K562 (cell line): Measurements from ENCODE around the gene IPCEF1. TPM values are rescaled to one million over a fixed set of nuclear protein-coding genes. Genes with fewer than 3 reads are reported as not detected.

Experiments used
- ATAC-seq: fragments of 200-7000 bp; cut with Tn5 transposase; 3 replicates; pipeline ENCODE4 v1.9.1; 2020; ENCODE audit warnings: moderate library complexity
- BruUV-seq: library from RNA; stranded (reverse); fragments of 400-500 nt; replicated peaks from 2 replicates; lab custom pipeline; 2021; lab: Mats Ljungman, UMichigan
- CTCF ChIA-PET: fragments of 300-600 bp; formaldehyde crosslinking; extraction: SDS; loops from one replicate; lab custom pipeline; 2021; ENCODE audit warnings: low intra/inter-chr PET ratio; lab: Yijun Ruan, JAX
- POLR2A ChIA-PET: fragments of 300-600, 350-650 bp; sonication (Branson Sonifier 250); formaldehyde crosslinking; extraction: SDS; loops from one replicate; lab custom pipeline; 2021; ENCODE audit warnings: antibody characterized with exemption, inconsistent platforms; lab: Yijun Ruan, JAX
- DNase-seq, 4 experiments: peaks; one replicate each; pipeline versions ENCODE4 v3.0.0 to v3.0.0-alpha.2; 2011 to 2018; ENCODE audit warnings: low spot score in 3 of 4, mixed read lengths in 3 of 4; ENCODE audit errors: extremely low read depth in 1 of 4
- FAIRE-seq: peaks from 2 replicates; lab custom pipeline; 2011; peaks lifted over from hg19 to GRCh38; lab: Jason Lieb, UNC
- H2AFZ ChIP-seq: 2 replicates; pipeline ENCODE4 v1.6.0; 2011; ENCODE audit warnings: low read depth, low read length, control low read depth, inconsistent platforms
- H3K27ac ChIP-seq: fragments of 200-600 bp; 3 replicates; pipeline ENCODE4 v1.8.0; 2011; ENCODE audit warnings: low read depth, mild to moderate bottlenecking, control low read depth, inconsistent platforms, low read length, moderate library complexity, mixed read lengths; ENCODE audit errors: extremely low read depth
- H3K27me3 ChIP-seq, 2 experiments: fragments of 300-600 bp in 1 of 2; 2 replicates in 1 of 2; 3 replicates in 1 of 2; pipeline versions ENCODE4 v1.6.0 to v1.8.0; 2011; ENCODE audit warnings: inconsistent platforms in 2 of 2, low read length in 2 of 2, mild to moderate bottlenecking in 1 of 2, mixed read lengths in 1 of 2, moderate library complexity in 1 of 2; ENCODE audit not compliant: control insufficient read depth in 2 of 2, insufficient read depth in 2 of 2
- H3K36me3 ChIP-seq: fragments of 300-600 bp; 3 replicates; pipeline ENCODE4 v1.8.0; 2011; ENCODE audit warnings: mild to moderate bottlenecking, low read length, inconsistent platforms; ENCODE audit not compliant: control insufficient read depth, insufficient read depth
- H3K4me1 ChIP-seq, 2 experiments: fragments of 200-600 bp in 1 of 2; replicated peaks in 1 of 2; 2 replicates in 1 of 2; 3 replicates in 1 of 2; pipeline versions ENCODE4 v1.5.1 to v1.8.0; 2011; ENCODE audit warnings: inconsistent platforms in 2 of 2, low read length in 2 of 2, mild to moderate bottlenecking in 1 of 2, mixed read lengths in 1 of 2, moderate library complexity in 1 of 2; ENCODE audit not compliant: control insufficient read depth in 2 of 2, insufficient read depth in 2 of 2
- H3K4me2 ChIP-seq: 2 replicates; pipeline ENCODE4 v1.6.1; 2011; ENCODE audit warnings: low read length, control low read depth, inconsistent platforms, mixed read lengths; ENCODE audit not compliant: insufficient read depth
- H3K4me3 ChIP-seq: fragments of 200-600 bp; sonication (generic), shearing (Covaris generic); 2 replicates; pipeline ENCODE4 v1.5.1; 2016; ENCODE audit warnings: control low read depth, inconsistent platforms
- H3K79me2 ChIP-seq: fragments of 200-600 bp; 3 replicates; pipeline ENCODE4 v1.8.0; 2011; ENCODE audit warnings: low read length, inconsistent platforms; ENCODE audit not compliant: control insufficient read depth, insufficient read depth
- H3K9ac ChIP-seq, 2 experiments: 2 replicates each; pipeline versions ENCODE4 v1.6.0 to v1.6.1; 2011; ENCODE audit warnings: low read depth in 2 of 2, low read length in 2 of 2, control low read depth in 1 of 2, inconsistent platforms in 1 of 2, mild to moderate bottlenecking in 1 of 2, mixed read lengths in 1 of 2; ENCODE audit not compliant: insufficient read depth in 1 of 2
- H3K9me1 ChIP-seq: one replicate; pipeline ENCODE4 v1.6.0; 2011; ENCODE audit warnings: inconsistent platforms, mild to moderate bottlenecking, low read length, moderate library complexity; ENCODE audit not compliant: control insufficient read depth, insufficient read depth
- H3K9me3 ChIP-seq: replicated peaks from 2 replicates; pipeline ENCODE4 v1.5.1; 2011; ENCODE audit warnings: low read depth, low read length, inconsistent platforms; ENCODE audit not compliant: control insufficient read depth, insufficient read depth
- H4K20me1 ChIP-seq: replicated peaks from 2 replicates; pipeline ENCODE4 v1.6.1; 2011; ENCODE audit warnings: low read length, inconsistent platforms, mixed read lengths; ENCODE audit not compliant: control insufficient read depth, insufficient read depth
- CREB1 ChIP-seq, 2 experiments: sonication (generic) in 1 of 2; formaldehyde crosslinking in 1 of 2; IDR thresholded peaks; 2 replicates each; pipeline versions ENCODE4 v1.6.1 to v1.8.0; 2012 to 2022; ENCODE audit warnings: inconsistent platforms in 1 of 2, mild to moderate bottlenecking in 1 of 2, missing genetic modification reagents in 1 of 2, moderate library complexity in 1 of 2
- CREBBP ChIP-seq: IDR thresholded peaks from one replicate; pipeline ENCODE4 v1.6.1; 2012; ENCODE audit warnings: low read depth, mild to moderate bottlenecking, control low read depth, inconsistent platforms, low read length
- DPF2 ChIP-seq: fragments of 450-650 bp; IDR thresholded peaks from 2 replicates; pipeline ENCODE4 v1.6.1; 2016
- E2F3 ChIP-seq: fragments of 250-450 bp; sonication (Bioruptor Pico); IDR thresholded peaks from 2 replicates; pipeline ENCODE4 v1.4.0; 2020; ENCODE audit warnings: mild to moderate bottlenecking
- EZH2 ChIP-seq: IDR thresholded peaks from 2 replicates; pipeline ENCODE4 v1.6.1; 2012; ENCODE audit warnings: low read depth, mild to moderate bottlenecking, inconsistent platforms, low read length, borderline replicate concordance
- HLTF ChIP-seq: fragments of 450-650 bp; IDR thresholded peaks from 2 replicates; pipeline ENCODE4 v1.6.1; 2016
- MAFF ChIP-seq: IDR thresholded peaks from 2 replicates; pipeline ENCODE4 v1.6.1; 2012; ENCODE audit warnings: low read length, improper control_type of control experiment
- MAFK ChIP-seq: IDR thresholded peaks from 2 replicates; pipeline ENCODE4 v1.6.1; 2011; ENCODE audit warnings: low read length, improper control_type of control experiment
- MEIS2 ChIP-seq: fragments of 450-650 bp; IDR thresholded peaks from 2 replicates; pipeline ENCODE4 v1.6.1; 2014; ENCODE audit warnings: mild to moderate bottlenecking; ENCODE audit not compliant: partially characterized antibody
- POLR2H ChIP-seq: IDR thresholded peaks from 2 replicates; pipeline ENCODE4 v1.6.1; 2016; ENCODE audit warnings: missing genetic modification characterization, low read depth, mild to moderate bottlenecking, control low read depth, missing compliant biosample characterization, moderate library complexity
- POU5F1 ChIP-seq: fragments of 150-350 bp; IDR thresholded peaks from 2 replicates; pipeline ENCODE4 v1.6.1; 2014; ENCODE audit warnings: borderline replicate concordance, low read length, low read depth, mild to moderate bottlenecking; ENCODE audit not compliant: partially characterized antibody
- RBM15 ChIP-seq: fragments of 200-400 bp; formaldehyde crosslinking; IDR thresholded peaks from 2 replicates; pipeline ENCODE4 v1.6.1; 2018; ENCODE audit warnings: mild to moderate bottlenecking, low read length, moderate library complexity; ENCODE audit not compliant: insufficient read depth
- SIN3B ChIP-seq: fragments of 450-650 bp; IDR thresholded peaks from 2 replicates; pipeline ENCODE4 v1.6.1; 2017; ENCODE audit warnings: low read depth, mild to moderate bottlenecking, moderate library complexity
- SMARCC2 ChIP-seq: fragments of 450-650 bp; IDR thresholded peaks from 2 replicates; pipeline ENCODE4 v1.6.1; 2017; ENCODE audit warnings: antibody characterized with exemption, moderate library complexity, mild to moderate bottlenecking, low read depth
- ZNF586 ChIP-seq: fragments of 450-650 bp; formaldehyde crosslinking; conservative IDR thresholded peaks from 2 replicates; pipeline ENCODE4 v1.4.0; 2020; ENCODE audit warnings: mild to moderate bottlenecking, moderate library complexity
- WGBS: fragments of 100-300 bp; shearing (Covaris generic); methylation state at CpG from one replicate; pipeline ENCODE4 v1.1.6; 2016; ENCODE audit warnings: low coverage, mixed read lengths; ENCODE audit not compliant: insufficient coverage; ENCODE audit errors: missing lambda C conversion rate; 5-methylcytosine and 5-hydroxymethylcytosine counted together
- in situ Hi-C: fragments of 300-500 bp; cut with MboI; formaldehyde crosslinking; loops from 4 replicates; pipeline ENCODE4 v1.15.0; 2018; ENCODE audit warnings: inconsistent platforms, mixed read lengths
- intact Hi-C: fragments of 100-400 bp; cut with micrococcal nuclease; formaldehyde crosslinking; loops from 2 replicates; pipeline ENCODE4 v1.14.2; 2022
- polyA plus RNA-seq, 8 experiments: library from polyadenylated mRNA; depleted of rRNA in 4 of 8; stranded (reverse) in 5 of 8; unstranded in 3 of 8; fragments of >200 nt; fragmentation: Nextera tagmentation in 2 of 8; fragmentation: Illumina TruSeq in 1 of 8; extraction: Ambion mirVana in 2 of 8; extraction: Trizol in 1 of 8; gene quantifications; 2 replicates each; pipeline versions ENCODE4 v1.2.1 to v1.2.3, GENCODE V29; 2011 to 2014; ENCODE audit warnings: inconsistent platforms in 1 of 8, missing spikeins in 1 of 8
- total RNA-seq, 7 experiments: library from RNA; depleted of rRNA in 6 of 7; stranded (reverse); fragments of >200 nt in 6 of 7; fragmentation: Illumina TruSeq in 2 of 7; extraction: Trizol in 2 of 7; gene quantifications; 2 replicates each; pipeline versions ENCODE4 v1.2.1 to v1.2.3, GENCODE V29; 2011 to 2021; ENCODE audit warnings: low replicate concordance in 1 of 7
- TF ChIP-seq, protein P1 (sequence below), 2 experiments: IDR thresholded peaks; 2 replicates each; pipeline ENCODE4 v1.6.1; 2011; ENCODE audit warnings: borderline replicate concordance in 1 of 2, control low read depth in 1 of 2, low read depth in 1 of 2, low read length in 1 of 2, mild to moderate bottlenecking in 1 of 2, mixed read lengths in 1 of 2, moderate library complexity in 1 of 2; ENCODE audit not compliant: insufficient read depth in 1 of 2, insufficient read length in 1 of 2, poor library complexity in 1 of 2, severe bottlenecking in 1 of 2; ENCODE audit errors: extremely low read depth in 1 of 2

Gene IPCEF1
- total and polyA plus RNA-seq, 9 of the 15 experiments (the other 6 are each of a cell fraction or from before 2014, with no cell fraction given), result 0.14 to 0.18 TPM; not detected in 7

DNA sequence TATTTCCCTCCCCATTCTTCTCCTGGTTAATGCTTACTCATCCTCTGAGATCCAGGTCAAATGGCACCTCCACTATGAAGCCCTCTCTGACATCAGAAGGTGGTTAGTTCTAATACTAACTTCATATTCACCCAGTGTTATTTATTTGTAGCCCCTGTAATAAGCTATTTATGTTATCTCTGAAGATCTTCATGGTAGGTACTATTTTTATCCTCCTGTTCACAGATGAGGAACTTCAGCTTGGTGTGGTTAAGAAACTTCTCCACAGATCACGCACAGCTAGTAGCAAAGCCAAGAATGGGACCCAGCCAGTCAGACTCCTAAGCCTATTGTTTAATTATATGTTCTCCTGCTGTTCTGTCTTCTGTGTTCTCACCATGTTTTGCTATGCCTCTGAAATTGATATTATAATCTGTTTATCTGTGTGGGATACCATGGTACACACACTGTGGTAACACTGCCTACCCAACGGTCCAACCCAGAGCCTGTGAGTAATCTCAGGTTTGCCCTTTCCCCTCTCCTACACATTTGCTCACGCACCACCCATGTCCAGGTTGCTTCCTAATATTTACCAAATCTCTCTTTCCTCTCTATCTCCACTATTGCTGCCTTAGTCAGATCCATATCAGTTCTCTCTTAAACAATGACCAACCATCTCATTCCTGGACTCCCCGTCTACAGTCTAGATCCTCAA, 98.4 kb downstream of the IPCEF1 start:
- FAIRE-seq (no peak), DNase-seq (no peak), ATAC-seq (no peak)
- Histone ChIP-seq H3K9me3 (peaks cover 4% of the 10 kb centered on the region), H3K27ac (no peak overlapping the region), H4K20me1 (no peaks in the 10 kb centered on the region), H3K36me3 (no peaks in the 10 kb centered on the region), H3K79me2 (no peaks in the 10 kb centered on the region), H3K4me3 (no peak overlapping the region), H3K4me2 (no peak overlapping the region), H3K27me3 (no peaks in the 10 kb centered on the region), H2AFZ (no peak overlapping the region), H3K4me1 (no peaks in the 10 kb centered on the region), H3K9me1 (no peaks in the 10 kb centered on the region), H3K9ac (no peak overlapping the region)
- CTCF ChIA-PET, result no interaction called here
- intact Hi-C loops (no loop called here), in situ Hi-C loops (no loop called here)
- 0% methylated on average over 4 of the region's 4 CpGs for WGBS
- POLR2A ChIA-PET, result no interaction called here
- BruUV-seq, result no TSS peak
- no peak for TF ChIP-seq MAFF
- no peak for TF ChIP-seq CREBBP
- TF ChIP-seq HLTF, result no peak
- no peak for TF ChIP-seq SIN3B
- no peak for TF ChIP-seq SMARCC2
- no peak for TF ChIP-seq MAFK
- TF ChIP-seq EZH2, result no peak
- no peak for TF ChIP-seq RBM15
- TF ChIP-seq ZNF586 (CRISPR knock-in tag), result no peak
- TF ChIP-seq POU5F1, result no peak
- no peak for TF ChIP-seq E2F3 (CRISPR knock-in tag)
- TF ChIP-seq, protein P1, sequence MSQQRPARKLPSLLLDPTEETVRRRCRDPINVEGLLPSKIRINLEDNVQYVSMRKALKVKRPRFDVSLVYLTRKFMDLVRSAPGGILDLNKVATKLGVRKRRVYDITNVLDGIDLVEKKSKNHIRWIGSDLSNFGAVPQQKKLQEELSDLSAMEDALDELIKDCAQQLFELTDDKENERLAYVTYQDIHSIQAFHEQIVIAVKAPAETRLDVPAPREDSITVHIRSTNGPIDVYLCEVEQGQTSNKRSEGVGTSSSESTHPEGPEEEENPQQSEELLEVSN (IDR thresholded peaks at IDR 0.05; ENCODE audit: borderline replicate concordance in 1 of 2, extremely low read depth in 1 of 2, insufficient read depth in 1 of 2, insufficient read length in 1 of 2, low read depth in 1 of 2, low read length in 1 of 2, poor library complexity in 1 of 2, severe bottlenecking in 1 of 2), result no peak
- TF ChIP-seq POLR2H (tag), result no peak
- no peak for TF ChIP-seq CREB1 (IDR thresholded peaks at IDR 0.05)
- no peak for TF ChIP-seq CREB1 (CRISPR knock-in tag; IDR thresholded peaks at IDR 0.05)
- no peak for TF ChIP-seq MEIS2
- TF ChIP-seq DPF2, result no peak
